Measurements from ENCODE around the gene MED19. TPM values are rescaled to one million over a fixed set of nuclear protein-coding genes. Genes with fewer than 3 reads are reported as not detected.

The MED19 gene
- total RNA-seq, 1 donor from 2014 or later: 27.6 TPM

- DNase-seq (ENCODE audit: low read depth): no peak
- Histone ChIP-seq H3K4me3 (ENCODE audit: low read depth, low read length) (no peak overlapping the region), H3K27me3 (ENCODE audit: control insufficient read depth, insufficient read depth, low read length) (no peaks in the 10 kb centered on the region), H3K36me3 (ENCODE audit: control insufficient read depth, insufficient read depth, low read length) (no peaks in the 10 kb centered on the region)
- TF ChIP-seq CTCF (IDR thresholded peaks at IDR 0.05; ENCODE audit: insufficient read depth, low read length, poor library complexity, severe bottlenecking): no peak
Measured at GRCh38 chr11:57679396-57679795, 32.6 kb downstream of the MED19 start.

GRCh38 chr11:57675176-57675941 is 36.7 kb downstream of the MED19 start:
- Histone ChIP-seq H3K27me3 (ENCODE audit: control insufficient read depth, insufficient read depth, low read length) (no peaks in the 10 kb centered on the region), H3K4me3 (ENCODE audit: low read depth, low read length) (no peak overlapping the region), H3K36me3 (ENCODE audit: control insufficient read depth, insufficient read depth, low read length) (peaks cover 2% of the 10 kb centered on the region)
- no peak for DNase-seq (ENCODE audit: low read depth)
- TF ChIP-seq CTCF (IDR thresholded peaks at IDR 0.05; ENCODE audit: insufficient read depth, low read length, poor library complexity, severe bottlenecking): no peak

GRCh38 chr11:57674251-57674650 is 37.8 kb downstream of the MED19 start:
- peak; percentile 79 for DNase-seq (ENCODE audit: low read depth)
- H3K27me3 ChIP-seq (ENCODE audit: control insufficient read depth, insufficient read depth, low read length): no peaks in the 10 kb centered on the region
- H3K36me3 ChIP-seq (ENCODE audit: control insufficient read depth, insufficient read depth, low read length): peaks cover 2% of the 10 kb centered on the region
- no peak for TF ChIP-seq CTCF (IDR thresholded peaks at IDR 0.05; ENCODE audit: insufficient read depth, low read length, poor library complexity, severe bottlenecking)
- no peak overlapping the region for H3K4me3 ChIP-seq (ENCODE audit: low read depth, low read length)

GRCh38 chr11:57668434-57668782 is 43.6 kb downstream of the MED19 start:
- Histone ChIP-seq H3K27me3 (ENCODE audit: control insufficient read depth, insufficient read depth, low read length) (no peaks in the 10 kb centered on the region), H3K4me3 (ENCODE audit: low read depth, low read length) (peak overlapping the region; percentile 90), H3K36me3 (ENCODE audit: control insufficient read depth, insufficient read depth, low read length) (peaks cover 2% of the 10 kb centered on the region)
- TF ChIP-seq CTCF (IDR thresholded peaks at IDR 0.05; ENCODE audit: insufficient read depth, low read length, poor library complexity, severe bottlenecking): no peak
- no peak for DNase-seq (ENCODE audit: low read depth)

GRCh38 chr11:57667736-57668433 is 44.1 kb downstream of the MED19 start, which contains the start of gene ZDHHC5:
Gene ZDHHC5, plus strand, starts transcription at chr11:57668114. Its CDS starts 4,977 bp downstream, at chr11:57673091.
- DNase-seq (ENCODE audit: low read depth): peak; percentile 95
- no peak for TF ChIP-seq CTCF (IDR thresholded peaks at IDR 0.05; ENCODE audit: insufficient read depth, low read length, poor library complexity, severe bottlenecking)
- Histone ChIP-seq H3K27me3 (ENCODE audit: control insufficient read depth, insufficient read depth, low read length) (no peaks in the 10 kb centered on the region), H3K36me3 (ENCODE audit: control insufficient read depth, insufficient read depth, low read length) (no peaks in the 10 kb centered on the region), H3K4me3 (ENCODE audit: low read depth, low read length) (peak within 1 kb of the TSS; percentile 90)
